GM19043 (cell line): ENCODE data around the gene MEGF6.

Experiments
- ATAC-seq: cut with Tn5 transposase; IDR thresholded peaks from one replicate; pipeline ENCODE4 v1.9.1; 2021; ENCODE audit warnings: low read depth; ENCODE audit not compliant: unreplicated experiment

MEGF6 gene

DNA sequence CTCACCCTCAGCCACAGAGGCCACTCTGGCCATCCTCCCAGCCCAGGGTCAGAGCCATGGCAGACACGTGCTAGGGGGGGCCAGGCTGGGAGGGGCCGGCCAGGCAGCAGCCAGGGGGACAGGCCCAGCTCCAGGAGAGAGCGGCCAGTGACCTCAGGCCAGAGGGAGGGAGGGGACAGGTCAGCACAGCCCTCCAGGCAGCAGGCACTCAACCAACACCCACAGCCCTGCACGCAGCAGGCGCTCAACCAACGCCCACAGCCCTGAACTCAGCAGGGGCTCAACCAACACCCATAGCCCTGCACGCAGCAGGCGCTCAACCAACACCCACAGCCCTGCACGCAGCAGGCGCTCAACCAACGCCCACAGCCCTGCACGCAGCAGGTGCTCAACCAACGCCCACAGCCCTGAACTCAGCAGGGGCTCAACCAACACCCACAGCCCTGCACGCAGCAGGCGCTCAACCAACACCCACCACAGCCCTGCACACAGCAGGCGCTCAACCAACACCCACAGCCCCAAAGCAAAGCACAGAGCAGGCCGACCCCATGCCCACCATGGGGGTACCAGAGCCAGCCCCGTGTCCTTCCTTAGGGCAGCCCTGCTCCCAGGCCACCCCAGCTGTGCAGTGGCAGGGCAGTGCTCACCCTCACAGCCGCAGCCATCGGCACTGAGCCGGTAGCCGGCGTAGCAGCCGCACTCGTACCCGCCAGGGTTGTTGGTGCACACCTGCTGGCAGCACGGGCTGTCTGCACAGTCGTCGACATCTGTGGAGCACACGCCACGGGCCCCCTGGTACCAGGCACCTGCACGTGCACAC lies 101.0 kb downstream of the MEGF6 start:
- ATAC-seq = no peak

DNA sequence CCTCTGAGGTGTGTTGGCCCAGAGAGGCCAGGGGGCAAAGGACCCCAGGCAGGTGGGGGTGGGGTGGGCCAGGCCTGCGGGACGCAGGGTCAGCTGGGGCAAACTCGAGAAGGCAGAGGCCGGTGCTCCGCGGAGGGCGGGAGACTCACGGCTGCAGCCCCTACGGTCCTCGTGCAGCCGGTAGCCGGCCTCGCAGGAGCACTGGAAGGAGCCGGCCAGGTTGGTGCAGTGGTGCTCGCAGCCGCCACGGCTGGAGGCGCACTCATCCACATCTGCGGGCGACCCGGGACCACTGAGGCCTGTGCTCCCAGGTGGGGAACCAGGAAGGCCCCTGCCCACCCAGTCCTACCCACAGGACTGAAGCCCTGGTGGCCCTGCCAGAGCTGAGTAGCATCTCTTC lies 101.6 kb downstream of the MEGF6 start:
- no peak for ATAC-seq

DNA sequence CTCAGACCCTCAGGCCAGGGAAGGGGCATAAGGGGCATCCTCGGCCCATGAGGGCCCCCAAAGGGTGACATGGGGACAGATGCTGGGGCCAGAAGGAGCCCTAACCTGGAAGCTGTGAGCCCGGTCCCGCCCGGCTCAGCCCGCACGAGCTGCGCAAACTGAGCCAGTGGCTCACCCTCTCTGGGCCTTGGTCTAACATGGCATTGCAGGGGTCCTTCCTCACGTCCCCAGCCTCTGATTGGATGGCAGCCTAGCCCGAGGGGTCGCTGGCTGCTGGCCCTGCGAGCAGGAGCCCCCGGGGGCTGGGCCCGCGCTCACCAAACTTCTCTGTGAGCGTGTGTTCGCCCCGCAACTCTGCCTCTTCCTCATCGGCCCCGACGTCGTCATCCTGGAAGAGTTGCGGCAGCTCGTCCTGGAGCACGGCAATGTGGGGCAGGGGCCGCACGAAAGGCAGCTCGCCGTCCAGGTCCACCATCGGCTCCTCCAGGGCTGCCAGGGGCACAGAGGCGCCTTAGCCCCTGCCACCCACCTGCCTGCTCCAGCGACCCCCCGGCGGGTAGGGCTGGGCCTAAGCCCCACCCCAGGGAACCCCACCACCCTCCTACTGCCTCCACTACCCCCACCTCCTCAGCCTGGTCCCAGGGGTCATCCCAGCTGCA lies 102.4 kb downstream of the MEGF6 start:
- ATAC-seq = no peak

DNA sequence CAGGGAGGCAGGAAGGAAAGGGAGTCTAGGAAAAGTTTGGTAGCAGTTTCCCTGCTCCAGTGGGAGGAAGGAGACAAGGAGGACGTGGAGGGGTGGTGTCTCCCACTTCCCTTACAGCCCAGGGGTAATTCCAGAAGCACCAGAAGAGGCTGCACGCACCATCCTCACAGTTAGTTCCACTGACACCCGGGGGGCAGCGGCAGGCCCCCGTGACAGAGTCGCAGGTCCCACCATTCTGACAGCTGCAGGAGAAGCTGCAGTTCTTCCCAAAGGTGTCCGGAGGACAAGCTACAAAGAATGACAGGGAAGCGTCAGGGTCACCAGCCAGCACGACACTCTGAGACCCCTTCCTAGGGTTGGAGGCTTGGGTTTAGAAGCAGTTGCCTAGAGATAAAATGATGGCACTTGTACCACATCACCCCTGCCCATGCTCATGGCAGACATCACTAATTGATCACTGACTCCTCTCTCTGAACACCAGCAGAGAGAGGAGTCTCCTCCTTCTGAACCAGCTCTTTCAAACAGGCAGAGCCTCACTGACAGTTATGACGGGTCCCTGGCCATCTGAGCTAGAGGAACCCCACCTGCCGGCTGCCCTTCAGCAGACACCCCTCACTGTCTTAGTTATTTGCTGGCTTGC lies 103.6 kb downstream of the MEGF6 start:
- ATAC-seq = no peak

GRCh38 chr1:3506943-3507342 lies 104.4 kb downstream of the MEGF6 start:
- ATAC-seq = no peak

- ATAC-seq = no peak
Observed at GRCh38 chr1:3506041-3506440, 105.3 kb downstream of the MEGF6 start.

GRCh38 chr1:3505161-3505560 lies 106.1 kb downstream of the MEGF6 start:
- ATAC-seq = no peak

DNA sequence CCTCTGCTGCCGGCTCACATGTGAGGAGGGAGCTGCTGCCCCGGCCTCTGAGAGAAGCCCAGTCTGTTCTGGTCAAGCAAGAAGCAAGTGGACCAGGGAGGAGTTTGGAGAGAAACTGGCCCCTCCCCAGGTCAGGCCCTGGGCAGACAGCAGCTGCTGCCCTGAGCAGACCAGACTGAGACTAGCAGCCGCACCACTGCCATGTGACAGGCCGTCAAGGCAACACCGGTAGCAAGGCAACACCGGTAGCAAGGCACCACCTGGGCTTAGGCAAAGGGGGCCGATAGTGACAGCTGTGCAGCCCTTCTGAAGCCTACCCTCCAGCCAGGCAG lies 106.5 kb downstream of the MEGF6 start:
- ATAC-seq = no peak

DNA sequence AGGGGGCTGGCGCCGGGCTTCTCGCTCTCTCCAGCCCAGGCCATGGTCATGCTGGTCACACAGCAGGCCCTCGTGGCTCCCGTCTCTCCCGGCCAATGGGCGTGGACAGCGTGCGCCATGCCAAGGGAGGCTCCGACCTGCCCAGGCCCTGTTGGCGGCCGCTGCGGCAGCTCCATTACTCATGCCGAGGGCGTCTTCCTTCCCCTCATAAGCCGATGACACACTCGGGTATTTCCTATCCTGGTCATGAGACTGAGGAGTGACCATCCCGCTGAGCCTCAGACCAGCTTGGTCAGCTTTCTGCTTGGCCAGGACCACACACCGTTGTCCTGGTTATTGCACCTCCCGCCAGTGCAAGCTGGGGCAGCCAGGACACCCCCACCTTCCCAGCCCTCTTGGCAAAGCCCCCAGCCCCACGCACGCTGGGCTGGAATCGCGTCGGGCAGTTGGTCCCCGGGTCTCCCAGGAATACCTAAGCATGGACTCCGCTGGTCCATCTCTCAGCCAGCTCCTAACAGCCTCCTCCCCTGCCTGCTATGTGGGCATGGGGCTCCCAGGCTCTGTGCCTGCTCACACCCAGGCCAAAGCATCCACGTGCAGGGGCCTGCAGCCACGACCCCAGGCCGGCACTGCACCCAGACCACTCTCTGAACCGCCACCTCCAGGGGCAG lies 107.0 kb downstream of the MEGF6 start:
- no peak for ATAC-seq

GRCh38 chr1:3503525-3503886 lies 107.8 kb downstream of the MEGF6 start:
- no peak for ATAC-seq

DNA sequence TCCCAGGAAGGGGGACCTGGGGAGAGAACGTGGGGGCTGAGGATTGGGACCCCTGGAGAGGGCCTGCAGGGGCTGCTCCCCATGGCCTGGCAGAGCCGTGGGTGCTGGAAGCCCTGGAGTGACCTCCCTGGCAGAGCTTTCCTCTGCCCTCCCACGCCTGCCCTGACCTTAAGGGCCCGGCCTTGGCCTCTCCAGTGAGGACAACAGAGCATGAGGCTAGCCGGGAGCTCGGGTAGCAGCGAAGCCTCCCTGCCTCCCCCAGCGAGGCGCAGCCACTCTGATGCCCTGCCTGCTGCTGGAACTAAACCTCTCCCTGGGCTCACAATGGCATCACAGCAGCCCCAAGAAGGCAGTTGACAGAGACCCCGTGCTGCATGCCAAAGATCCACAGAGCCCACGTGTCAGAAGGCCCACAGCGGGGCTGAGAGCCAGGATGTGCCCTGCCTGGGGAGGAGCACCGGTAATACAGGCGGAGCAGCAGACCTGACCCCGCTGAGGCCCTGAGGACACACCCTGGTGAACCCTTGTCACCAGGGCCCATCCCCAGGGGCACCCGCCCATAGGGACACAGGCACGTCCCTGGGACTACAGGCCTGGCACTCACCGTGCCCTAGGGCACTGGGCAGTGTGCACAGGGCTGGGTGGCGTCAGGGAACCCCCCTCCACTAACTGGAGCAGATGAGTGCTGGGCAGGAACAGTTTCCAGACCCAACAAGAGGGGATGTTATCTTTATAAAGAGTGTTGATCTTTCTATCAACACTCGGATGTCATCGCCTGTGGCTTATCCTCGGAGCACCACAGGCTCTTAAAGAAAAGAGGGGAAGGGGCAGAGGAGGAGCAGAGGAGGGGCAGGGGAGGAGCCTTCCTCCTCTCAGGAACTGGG lies 108.4 kb downstream of the MEGF6 start:
- ATAC-seq = no peak

GRCh38 chr1:3501856-3502640 lies 109.3 kb downstream of the MEGF6 start:
- ATAC-seq = no peak

- ATAC-seq = no peak
Observed at GRCh38 chr1:3501437-3501836, 109.9 kb downstream of the MEGF6 start.

GRCh38 chr1:3500265-3500835 lies 111.0 kb downstream of the MEGF6 start:
- no peak for ATAC-seq

GRCh38 chr1:3499611-3500010 lies 111.7 kb downstream of the MEGF6 start:
- ATAC-seq = no peak

DNA sequence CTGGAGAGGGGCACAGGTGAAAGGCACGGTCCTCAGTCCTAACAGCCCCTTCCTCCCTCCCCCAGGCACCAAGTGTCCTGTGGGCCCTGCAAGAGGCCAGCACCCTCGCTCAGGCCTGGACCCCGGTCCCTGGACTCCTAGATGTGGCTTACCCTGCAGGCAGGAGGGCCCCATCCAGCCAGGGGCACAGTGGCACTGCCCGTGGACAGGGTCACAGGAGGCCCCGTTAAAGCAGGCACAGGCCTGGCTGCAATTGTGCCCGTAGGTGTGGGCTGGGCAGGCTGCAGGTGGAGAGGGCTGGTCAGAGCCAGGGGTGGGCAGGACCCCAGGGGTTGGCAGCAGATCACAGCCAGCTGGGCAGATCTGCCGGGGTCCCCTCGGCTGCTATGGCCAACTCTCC lies 112.3 kb downstream of the MEGF6 start:
- ATAC-seq = no peak

DNA sequence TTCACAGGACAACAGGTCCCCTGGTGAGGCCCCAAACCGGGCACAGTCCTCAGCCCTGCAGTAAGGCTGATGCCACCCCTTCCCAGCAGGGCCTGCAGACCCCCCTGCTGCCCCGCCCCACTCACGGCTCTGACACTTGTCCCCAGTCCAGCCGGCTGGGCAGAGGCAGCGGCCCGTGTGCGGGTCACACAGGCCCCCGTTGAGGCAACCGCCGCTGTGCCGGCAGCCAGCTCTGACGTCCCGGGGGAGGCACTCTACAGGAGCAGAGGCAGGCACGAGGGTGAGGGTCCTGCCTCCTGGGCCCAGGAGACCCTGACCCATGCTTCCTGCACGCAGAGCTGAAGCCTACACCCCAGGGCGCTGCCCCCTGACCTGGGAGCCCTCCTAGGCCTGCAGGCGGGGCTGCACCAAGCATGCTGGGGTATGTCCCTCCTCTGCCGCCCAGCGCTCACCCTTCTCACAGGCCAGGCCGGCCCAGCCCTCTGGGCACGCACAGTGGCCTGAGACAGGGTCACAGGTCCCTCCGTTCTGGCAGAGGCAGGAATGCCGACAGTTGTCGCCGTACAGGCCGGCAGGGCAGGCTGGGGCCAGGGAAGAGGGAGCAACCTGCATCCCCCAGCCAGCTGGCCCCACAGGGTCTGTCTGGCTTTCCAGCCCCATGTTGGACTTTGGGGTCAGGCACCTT lies 112.9 kb downstream of the MEGF6 start:
- ATAC-seq = no peak

DNA sequence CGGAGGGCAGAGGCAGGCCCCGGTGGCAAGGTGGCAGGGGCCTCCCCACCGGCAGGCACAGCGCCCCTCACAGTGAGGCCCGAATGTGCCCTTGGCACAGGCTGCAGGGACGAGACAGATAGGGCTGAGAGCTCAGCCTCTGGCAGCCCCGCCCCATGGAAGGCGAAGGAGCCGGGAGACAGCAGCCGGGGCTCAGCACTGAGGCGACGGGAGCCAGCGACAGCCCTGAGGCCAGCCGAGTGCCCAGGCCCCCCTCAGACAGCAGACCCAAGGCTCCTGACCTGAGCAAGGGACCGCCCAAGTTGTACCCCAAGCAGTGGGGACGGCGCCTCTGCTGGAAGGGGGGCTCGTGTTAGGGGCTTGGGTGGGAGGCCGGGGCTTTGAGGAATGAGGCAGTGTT lies 113.8 kb downstream of the MEGF6 start:
- no peak for ATAC-seq

DNA sequence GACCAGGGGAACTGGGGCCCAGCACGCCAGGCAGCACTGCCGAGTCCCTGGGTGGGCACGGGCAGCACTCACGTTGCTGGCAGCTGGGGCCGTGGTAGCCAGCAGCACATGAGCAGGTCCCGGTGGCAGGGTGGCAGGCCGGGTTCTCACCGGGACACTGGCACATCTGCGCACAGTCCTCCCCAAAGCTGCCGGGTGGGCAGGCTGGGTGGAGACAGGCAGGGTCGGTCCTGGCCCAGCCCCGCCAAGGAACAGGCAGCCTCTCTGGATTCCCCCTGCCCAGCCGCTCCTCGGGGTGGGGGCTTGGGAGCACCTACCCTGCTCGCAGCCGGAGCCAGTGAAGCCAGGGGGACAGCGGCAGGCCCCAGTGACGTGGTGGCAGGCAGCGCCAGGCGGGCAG lies 114.4 kb downstream of the MEGF6 start:
- ATAC-seq = no peak
